Liver (tissue), 9 donors: ENCODE data around the gene PSMG3. TPM values are rescaled to one million over a fixed set of nuclear protein-coding genes. Genes with fewer than 3 reads are reported as not detected.

Source experiments
- DNase-seq: peaks from one replicate; pipeline ENCODE4 v3.0.0-alpha.2; 2017; ENCODE audit warnings: low spot score
- H3K27ac ChIP-seq, 2 donors: one replicate each; pipeline ENCODE4 v1.7.0; 2013; ENCODE audit warnings: inconsistent platforms in 2 of 2, low read length in 2 of 2, control low read depth in 1 of 2, low read depth in 1 of 2, mild to moderate bottlenecking in 1 of 2
- H3K27me3 ChIP-seq, 4 donors: one replicate each; pipeline versions ENCODE4 v1.6.1 to v1.7.0; 2013; ENCODE audit warnings: low read length in 3 of 4, inconsistent platforms in 1 of 4, mild to moderate bottlenecking in 1 of 4, moderate library complexity in 1 of 4; ENCODE audit not compliant: control insufficient read depth in 4 of 4, insufficient read depth in 4 of 4
- H3K36me3 ChIP-seq, 4 donors: one replicate each; pipeline versions ENCODE4 v1.6.1 to v1.7.0; 2013; ENCODE audit warnings: low read length in 3 of 4, mild to moderate bottlenecking in 3 of 4, low read depth in 1 of 4, moderate library complexity in 1 of 4; ENCODE audit not compliant: control insufficient read depth in 4 of 4, insufficient read depth in 3 of 4
- H3K4me1 ChIP-seq, 4 donors: one replicate each; pipeline versions ENCODE4 v1.6.1 to v1.7.0; 2013; ENCODE audit warnings: low read length in 3 of 4, mild to moderate bottlenecking in 3 of 4, moderate library complexity in 1 of 4; ENCODE audit not compliant: control insufficient read depth in 4 of 4, insufficient read depth in 4 of 4
- H3K4me3 ChIP-seq, 3 donors: one replicate each; pipeline versions ENCODE4 v1.6.1 to v1.7.0; 2013; ENCODE audit warnings: low read length in 3 of 3, control low read depth in 1 of 3, low read depth in 1 of 3, mild to moderate bottlenecking in 1 of 3
- H3K9ac ChIP-seq, 2 donors: one replicate each; pipeline ENCODE4 v1.7.0; 2013; ENCODE audit warnings: low read length in 2 of 2, mild to moderate bottlenecking in 2 of 2, moderate library complexity in 2 of 2, control low read depth in 1 of 2, low read depth in 1 of 2
- H3K9me3 ChIP-seq, 4 donors: one replicate each; pipeline versions ENCODE4 v1.6.1 to v1.7.0; 2013; ENCODE audit warnings: low read length in 3 of 4; ENCODE audit not compliant: control insufficient read depth in 4 of 4
- ATF3 ChIP-seq: IDR thresholded peaks from 2 replicates; pipeline ENCODE4 v1.6.1; 2016; ENCODE audit warnings: antibody characterized with exemption
- CTCF ChIP-seq: fragments of 150-350 bp; IDR thresholded peaks from 2 replicates; pipeline ENCODE4 v1.5.1; 2017; ENCODE audit warnings: improper control_type of control experiment, low read depth, low read length; ENCODE audit not compliant: missing input control
- EGR1 ChIP-seq, 2 donors: IDR thresholded peaks; 2 replicates each; pipeline ENCODE4 v1.6.1; 2016 to 2018; ENCODE audit warnings: antibody characterized with exemption in 2 of 2, low read depth in 2 of 2
- FOXA1 ChIP-seq: IDR thresholded peaks from 2 replicates; pipeline ENCODE4 v1.6.1; 2016; ENCODE audit warnings: antibody characterized with exemption
- FOXA2 ChIP-seq: IDR thresholded peaks from 2 replicates; pipeline ENCODE4 v1.6.1; 2016; ENCODE audit warnings: antibody characterized with exemption
- GABPA ChIP-seq, 2 donors: IDR thresholded peaks in 1 of 2; conservative IDR thresholded peaks in 1 of 2; 2 replicates each; pipeline ENCODE4 v1.6.1; 2016; ENCODE audit warnings: antibody characterized with exemption in 2 of 2, mild to moderate bottlenecking in 1 of 2, moderate library complexity in 1 of 2
- HNF4A ChIP-seq, 2 donors: conservative IDR thresholded peaks; 2 replicates each; pipeline ENCODE4 v1.6.1; 2016; ENCODE audit warnings: antibody characterized with exemption in 2 of 2, mild to moderate bottlenecking in 2 of 2
- HNF4G ChIP-seq: IDR thresholded peaks from 2 replicates; pipeline ENCODE4 v1.6.1; 2016; ENCODE audit warnings: antibody characterized with exemption
- JUND ChIP-seq, 2 donors: IDR thresholded peaks; 2 replicates each; pipeline ENCODE4 v1.6.1; 2016; ENCODE audit warnings: antibody characterized with exemption in 2 of 2
- MAX ChIP-seq: IDR thresholded peaks from 2 replicates; pipeline ENCODE4 v1.6.1; 2016; ENCODE audit warnings: antibody characterized with exemption
- NR2F2 ChIP-seq: IDR thresholded peaks from 2 replicates; pipeline ENCODE4 v1.6.1; 2016; ENCODE audit warnings: antibody characterized with exemption
- RAD21 ChIP-seq, 2 donors: IDR thresholded peaks; 2 replicates each; pipeline ENCODE4 v1.6.1; 2016; ENCODE audit warnings: antibody characterized with exemption in 2 of 2, mild to moderate bottlenecking in 2 of 2
- REST ChIP-seq: IDR thresholded peaks from 2 replicates; pipeline ENCODE4 v1.6.1; 2016; ENCODE audit warnings: antibody characterized with exemption, mild to moderate bottlenecking
- RXRA ChIP-seq, 2 donors: IDR thresholded peaks; 2 replicates each; pipeline ENCODE4 v1.6.1; 2017 to 2018; ENCODE audit warnings: antibody characterized with exemption in 2 of 2, mild to moderate bottlenecking in 1 of 2
- SP1 ChIP-seq: IDR thresholded peaks from 2 replicates; pipeline ENCODE4 v1.6.1; 2018; ENCODE audit warnings: antibody characterized with exemption, mild to moderate bottlenecking
- TAF1 ChIP-seq: conservative IDR thresholded peaks from 2 replicates; pipeline ENCODE4 v1.6.1; 2016; ENCODE audit warnings: antibody characterized with exemption, mild to moderate bottlenecking
- YY1 ChIP-seq: IDR thresholded peaks from 2 replicates; pipeline ENCODE4 v1.6.1; 2016; ENCODE audit warnings: antibody characterized with exemption, mild to moderate bottlenecking
- ZBTB33 ChIP-seq: IDR thresholded peaks from 2 replicates; pipeline ENCODE4 v1.6.1; 2016; ENCODE audit warnings: antibody characterized with exemption
- WGBS: extraction: QIAGEN DNeasy Blood & Tissue Kit; methylation state at CpG from one replicate; pipeline ENCODE4 v1.1.7; 2013; 5-methylcytosine and 5-hydroxymethylcytosine counted together
- polyA plus RNA-seq, 2 donors: library from polyadenylated mRNA; stranded (reverse) in 1 of 2; unstranded in 1 of 2; fragments of 200-250 nt in 1 of 2; fragments of >200 nt in 1 of 2; fragmentation: Nextera tagmentation in 1 of 2; extraction: Ambion mirVana in 1 of 2; gene quantifications; one replicate each; pipeline versions ENCODE4 v1.2.1 to v1.2.3, GENCODE V29; 2013 to 2015
- total RNA-seq, 2 donors: library from RNA; depleted of rRNA; stranded (reverse); fragments of >200 nt; gene quantifications; one replicate each; pipeline ENCODE4 v1.2.3, GENCODE V29; 2014
- donor health status: healthy.
- donor health status: healthy.
- donor health status: healthy.
- donor health status: healthy.
- donor health status: healthy.

The PSMG3 gene
- total and polyA plus RNA-seq, 4 donors = 10.1 to 22.4 (median 15.7) TPM

- no peak overlapping the region for H3K4me3 ChIP-seq
- no peaks in the 10 kb centered on the region for H3K4me1 ChIP-seq
- TF ChIP-seq YY1 (no peak), TAF1 (no peak), HNF4A (conservative IDR thresholded peaks at IDR 0.05) (no peak), GABPA (IDR thresholded peaks at IDR 0.05 in 1 of 2, conservative IDR thresholded peaks at IDR 0.05 in 1 of 2) (no peak), EGR1 (IDR thresholded peaks at IDR 0.05; ENCODE audit: low read depth in 2 of 2) (no peak), RAD21 (IDR thresholded peaks at IDR 0.05) (no peak), NR2F2 (no peak), MAX (no peak), FOXA1 (no peak), HNF4G (no peak), CTCF (no peak), JUND (IDR thresholded peaks at IDR 0.05) (no peak), REST (no peak), ATF3 (no peak)
- H3K36me3 ChIP-seq = no peaks in the 10 kb centered on the region
- WGBS = 69% methylated on average over 10 of the region's 10 CpGs
- H3K9ac ChIP-seq = no peak overlapping the region
- H3K27me3 ChIP-seq = peaks cover 0 to 5% (median under 1%) of the 10 kb centered on the region in 4 donors
- H3K9me3 ChIP-seq = no peaks in the 10 kb centered on the region
- H3K27ac ChIP-seq = no peak overlapping the region
- no peak for DNase-seq
These were observed 39.2 kb upstream of the PSMG3 start for GRCh38 chr7:1609023-1609422.

- Histone ChIP-seq H3K9ac (no peak overlapping the region), H3K27ac (no peak overlapping the region), H3K27me3 (peaks cover 0 to 5% (median under 1%) of the 10 kb centered on the region in 4 donors), H3K9me3 (no peaks in the 10 kb centered on the region), H3K36me3 (no peaks in the 10 kb centered on the region), H3K4me3 (no peak overlapping the region), H3K4me1 (no peaks in the 10 kb centered on the region)
- WGBS = 80% methylated on average over 8 of the region's 8 CpGs
- no peak for DNase-seq
- TF ChIP-seq RAD21 (IDR thresholded peaks at IDR 0.05) = no peak
- no peak for TF ChIP-seq NR2F2
- no peak for TF ChIP-seq MAX
- no peak for TF ChIP-seq JUND (IDR thresholded peaks at IDR 0.05)
- TF ChIP-seq SP1 = no peak
- TF ChIP-seq ZBTB33 = no peak
- TF ChIP-seq FOXA1 = no peak
- no peak for TF ChIP-seq HNF4A (conservative IDR thresholded peaks at IDR 0.05)
- no peak for TF ChIP-seq HNF4G
- TF ChIP-seq EGR1 (IDR thresholded peaks at IDR 0.05; ENCODE audit: low read depth in 2 of 2) = no peak
- TF ChIP-seq TAF1 = no peak
- no peak for TF ChIP-seq FOXA2
- TF ChIP-seq GABPA (IDR thresholded peaks at IDR 0.05 in 1 of 2, conservative IDR thresholded peaks at IDR 0.05 in 1 of 2) = no peak
- no peak for TF ChIP-seq ATF3
- no peak for TF ChIP-seq RXRA (IDR thresholded peaks at IDR 0.05)
- TF ChIP-seq YY1 = no peak
- TF ChIP-seq CTCF = no peak
These were observed 38.5 kb upstream of the PSMG3 start for GRCh38 chr7:1608318-1608717.
